ENCODE measurements around the gene CST1.
"Not testable (repeated sequence)": the region's sequence is repeated elsewhere in the genome, so short reads cannot be mapped to it uniquely, and the experiment has no call there.

CST1 gene

DNA sequence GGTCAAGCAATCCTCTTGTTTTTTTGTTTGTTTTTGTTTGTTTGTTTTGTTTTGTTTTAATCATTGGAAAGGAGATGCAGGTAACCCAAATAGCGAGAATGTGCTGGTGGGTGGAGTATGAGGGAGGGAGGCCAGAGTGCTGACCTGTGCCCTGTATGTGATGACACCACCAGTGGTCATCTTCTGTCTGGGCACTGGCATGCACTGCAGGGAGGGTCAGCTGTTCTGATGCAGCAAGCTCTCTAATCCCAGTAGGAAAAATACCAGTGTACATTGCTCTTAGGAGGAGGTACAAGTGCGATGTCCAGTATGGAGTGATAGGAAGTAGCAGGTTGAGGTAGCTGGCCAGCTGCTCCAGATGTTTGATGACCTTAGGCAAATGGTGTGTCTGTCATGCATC, 2.9 kb upstream of the CST1 start:
- H3K27me3 ChIP-seq (ENCODE audit: insufficient read depth, insufficient read length), result peaks cover 17% of the 10 kb centered on the region
- no peak for TF ChIP-seq SUZ12 (IDR thresholded peaks at IDR 0.05; ENCODE audit: extremely low read depth, insufficient read depth, insufficient read length)
- TF ChIP-seq ZNF274 (IDR thresholded peaks at IDR 0.05; ENCODE audit: low read depth, low read length), result no peak
- TF ChIP-seq YY1 (IDR thresholded peaks at IDR 0.05; ENCODE audit: insufficient read depth, insufficient read length), result no peak

GRCh38 chr20:23753194-23753548, 2.4 kb upstream of the CST1 start:
- H3K4me3 ChIP-seq (ENCODE audit: insufficient read length, low read depth), result no peak overlapping the region
- H3K27me3 ChIP-seq (ENCODE audit: insufficient read depth, insufficient read length), result peaks cover 17% of the 10 kb centered on the region
- H3K36me3 ChIP-seq (ENCODE audit: insufficient read depth, insufficient read length, low read length), result no peaks in the 10 kb centered on the region
- H3K4me1 ChIP-seq (ENCODE audit: insufficient read depth, insufficient read length), result peaks cover 2% of the 10 kb centered on the region
- no peak overlapping the region for H3K9ac ChIP-seq (ENCODE audit: insufficient read length, low read depth)
- no peak for TF ChIP-seq SUZ12 (IDR thresholded peaks at IDR 0.05; ENCODE audit: extremely low read depth, insufficient read depth, insufficient read length)
- no peak for TF ChIP-seq YY1 (IDR thresholded peaks at IDR 0.05; ENCODE audit: insufficient read depth, insufficient read length)
- no peak for TF ChIP-seq ZNF274 (IDR thresholded peaks at IDR 0.05; ENCODE audit: low read depth, low read length)
- no peak for DNase-seq (ENCODE audit: low read depth, low spot score)
- no peaks in the 10 kb centered on the region for H3K9me3 ChIP-seq (ENCODE audit: insufficient read depth, low read length)

More for the DNA sequence above, 2.9 kb upstream of the CST1 start:
- no peaks in the 10 kb centered on the region for H3K9me3 ChIP-seq (ENCODE audit: insufficient read depth, low read length)
- no peak for DNase-seq (ENCODE audit: low read depth, low spot score)
- no peak overlapping the region for H3K9ac ChIP-seq (ENCODE audit: insufficient read length, low read depth)
- H3K4me3 ChIP-seq (ENCODE audit: insufficient read length, low read depth), result no peak overlapping the region
- peaks cover 2% of the 10 kb centered on the region for H3K4me1 ChIP-seq (ENCODE audit: insufficient read depth, insufficient read length)
- no peaks in the 10 kb centered on the region for H3K36me3 ChIP-seq (ENCODE audit: insufficient read depth, insufficient read length, low read length)

DNA sequence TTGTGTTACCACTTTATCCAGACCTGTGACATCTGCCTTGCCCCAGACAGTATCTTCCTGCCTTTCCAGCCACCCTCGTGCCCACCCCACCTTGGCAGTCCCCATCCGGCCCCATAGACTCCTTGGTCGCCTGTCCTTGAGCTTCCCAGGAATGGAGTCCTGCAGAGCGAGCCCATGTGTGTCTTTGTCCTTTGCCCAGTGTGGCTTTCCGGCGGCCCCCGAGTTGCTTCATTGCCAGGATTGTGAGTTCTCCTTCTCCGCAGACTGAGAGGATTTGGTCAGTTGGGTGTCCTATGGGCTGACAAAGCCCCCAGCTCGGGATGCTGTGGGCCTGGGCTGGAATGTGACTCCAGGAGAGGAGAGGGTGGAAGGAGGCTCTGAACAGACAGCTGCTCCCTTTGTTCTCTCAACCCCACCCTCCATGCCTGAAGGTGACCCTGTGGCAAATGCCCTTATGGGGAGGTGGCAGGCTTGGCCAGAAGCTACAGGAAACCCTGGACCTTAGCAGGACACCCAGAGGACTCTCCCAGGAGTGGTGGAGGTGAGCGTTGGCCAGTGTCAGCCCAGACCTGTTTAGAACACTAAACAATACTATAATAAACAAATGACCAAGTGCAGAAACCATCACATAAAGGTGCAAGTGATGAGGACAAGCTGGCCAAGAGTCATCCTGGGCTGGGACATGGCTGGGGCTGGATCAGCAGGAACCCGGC, 1.9 kb upstream of the CST1 start:
- Histone ChIP-seq H3K4me3 (ENCODE audit: insufficient read length, low read depth) (no peak overlapping the region), H3K4me1 (ENCODE audit: insufficient read depth, insufficient read length) (peaks cover 2% of the 10 kb centered on the region), H3K9ac (ENCODE audit: insufficient read length, low read depth) (no peak overlapping the region), H3K36me3 (ENCODE audit: insufficient read depth, insufficient read length, low read length) (no peaks in the 10 kb centered on the region), H3K27me3 (ENCODE audit: insufficient read depth, insufficient read length) (peaks cover 17% of the 10 kb centered on the region), H3K9me3 (ENCODE audit: insufficient read depth, low read length) (no peaks in the 10 kb centered on the region)
- no peak for DNase-seq (ENCODE audit: low read depth, low spot score)
- TF ChIP-seq SUZ12 (IDR thresholded peaks at IDR 0.05; ENCODE audit: extremely low read depth, insufficient read depth, insufficient read length), result no peak
- no peak for TF ChIP-seq ZNF274 (IDR thresholded peaks at IDR 0.05; ENCODE audit: low read depth, low read length)

- Histone ChIP-seq H3K4me1 (ENCODE audit: insufficient read depth, insufficient read length) (peaks cover 2% of the 10 kb centered on the region), H3K9ac (ENCODE audit: insufficient read length, low read depth) (no peak overlapping the region), H3K36me3 (ENCODE audit: insufficient read depth, insufficient read length, low read length) (no peaks in the 10 kb centered on the region), H3K27me3 (ENCODE audit: insufficient read depth, insufficient read length) (peaks cover 17% of the 10 kb centered on the region), H3K4me3 (ENCODE audit: insufficient read length, low read depth) (no peak overlapping the region), H3K9me3 (ENCODE audit: insufficient read depth, low read length) (no peaks in the 10 kb centered on the region)
- no peak for DNase-seq (ENCODE audit: low read depth, low spot score)
- no peak for TF ChIP-seq YY1 (IDR thresholded peaks at IDR 0.05; ENCODE audit: insufficient read depth, insufficient read length)
- TF ChIP-seq ZNF274 (IDR thresholded peaks at IDR 0.05; ENCODE audit: low read depth, low read length), result no peak
- no peak for TF ChIP-seq SUZ12 (IDR thresholded peaks at IDR 0.05; ENCODE audit: extremely low read depth, insufficient read depth, insufficient read length)
These were observed 1.3 kb upstream of the CST1 start for GRCh38 chr20:23752019-23752418.

DNA sequence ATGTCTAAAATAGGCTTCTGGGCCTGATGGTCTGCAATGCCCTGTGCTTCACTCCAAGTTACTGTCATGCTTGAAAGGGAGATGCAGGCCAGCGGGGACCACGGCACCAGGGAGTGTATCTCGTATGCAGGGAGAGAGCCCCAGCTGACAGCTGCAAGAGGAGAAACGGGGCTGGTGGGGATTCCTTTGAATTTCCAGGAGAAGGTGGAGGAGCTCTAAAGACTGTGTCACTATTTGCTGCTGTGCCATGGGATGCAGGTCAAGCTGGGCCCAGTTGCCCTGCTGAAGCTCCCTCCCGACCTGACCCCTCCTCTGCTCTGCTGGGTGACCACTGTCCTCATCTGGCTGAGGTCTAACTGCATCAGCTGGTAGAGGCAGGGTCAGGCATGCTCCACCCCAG, 989 bp downstream of the CST1 start:
- H3K9ac ChIP-seq (ENCODE audit: insufficient read length, low read depth), result peak overlapping the region; percentile 17
- H3K9me3 ChIP-seq (ENCODE audit: insufficient read depth, low read length), result no peaks in the 10 kb centered on the region
- peaks cover 2% of the 10 kb centered on the region for H3K4me1 ChIP-seq (ENCODE audit: insufficient read depth, insufficient read length)
- peaks cover 12% of the 10 kb centered on the region for H3K27me3 ChIP-seq (ENCODE audit: insufficient read depth, insufficient read length)
- no peaks in the 10 kb centered on the region for H3K36me3 ChIP-seq (ENCODE audit: insufficient read depth, insufficient read length, low read length)
- H3K4me3 ChIP-seq (ENCODE audit: insufficient read length, low read depth), result no peak overlapping the region
- no peak for DNase-seq (ENCODE audit: low read depth, low spot score)
- TF ChIP-seq YY1 (IDR thresholded peaks at IDR 0.05; ENCODE audit: insufficient read depth, insufficient read length) (no peak), ZNF274 (IDR thresholded peaks at IDR 0.05; ENCODE audit: low read depth, low read length) (no peak), SUZ12 (IDR thresholded peaks at IDR 0.05; ENCODE audit: extremely low read depth, insufficient read depth, insufficient read length) (no peak)

GRCh38 chr20:23748975-23749374, 1.8 kb downstream of the CST1 start:
- H3K4me1 ChIP-seq (ENCODE audit: insufficient read depth, insufficient read length); H3K36me3 ChIP-seq (ENCODE audit: insufficient read depth, insufficient read length, low read length); DNase-seq (ENCODE audit: low read depth, low spot score); H3K9me3 ChIP-seq (ENCODE audit: insufficient read depth, low read length); H3K9ac ChIP-seq (ENCODE audit: insufficient read length, low read depth); H3K27me3 ChIP-seq (ENCODE audit: insufficient read depth, insufficient read length); H3K4me3 ChIP-seq (ENCODE audit: insufficient read length, low read depth): not testable (repeated sequence)

GRCh38 chr20:23747551-23747950, 3.2 kb downstream of the CST1 start:
- not testable (repeated sequence) for H3K9ac ChIP-seq (ENCODE audit: insufficient read length, low read depth); H3K27me3 ChIP-seq (ENCODE audit: insufficient read depth, insufficient read length); H3K9me3 ChIP-seq (ENCODE audit: insufficient read depth, low read length); H3K4me3 ChIP-seq (ENCODE audit: insufficient read length, low read depth); H3K36me3 ChIP-seq (ENCODE audit: insufficient read depth, insufficient read length, low read length); H3K4me1 ChIP-seq (ENCODE audit: insufficient read depth, insufficient read length); DNase-seq (ENCODE audit: low read depth, low spot score)

DNA sequence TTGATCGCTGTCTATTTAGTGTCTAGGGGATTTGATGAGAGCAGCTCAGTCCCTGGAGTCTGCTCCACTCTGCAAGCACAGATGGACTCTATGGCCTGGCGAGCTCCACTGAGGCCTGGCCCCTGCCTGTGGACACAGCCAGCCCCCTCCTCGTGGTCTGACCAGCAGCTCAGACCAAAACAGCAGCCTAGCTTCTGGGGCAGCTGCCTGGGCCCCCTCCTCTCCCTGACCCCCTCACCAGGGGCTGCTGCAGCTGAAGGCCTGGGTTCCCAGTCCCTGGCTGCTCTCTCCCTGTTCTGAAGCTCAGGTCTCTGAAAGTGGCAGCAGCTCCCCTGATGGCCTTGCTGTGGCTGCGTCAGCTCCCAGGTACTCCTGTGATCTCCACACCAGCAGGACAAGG, 3.6 kb downstream of the CST1 start:
- not testable (repeated sequence) for H3K27me3 ChIP-seq (ENCODE audit: insufficient read depth, insufficient read length); DNase-seq (ENCODE audit: low read depth, low spot score); H3K4me3 ChIP-seq (ENCODE audit: insufficient read length, low read depth); H3K9ac ChIP-seq (ENCODE audit: insufficient read length, low read depth); H3K9me3 ChIP-seq (ENCODE audit: insufficient read depth, low read length); H3K4me1 ChIP-seq (ENCODE audit: insufficient read depth, insufficient read length); H3K36me3 ChIP-seq (ENCODE audit: insufficient read depth, insufficient read length, low read length)

Data from NT2/D1 (cell line).